KOPT-K1 (cell line): ENCODE results near the gene RBM34.
"Not testable (repeated sequence)": the region's sequence is repeated elsewhere in the genome, so short reads cannot be mapped to it uniquely, and the experiment has no call there.

Source experiments
- H3K27ac ChIP-seq: fragments of 200-600 bp; sonication (generic); 2 replicates; pipeline ENCODE4 v1.5.1; 2016; ENCODE audit warnings: antibody characterized with exemption, mild to moderate bottlenecking, low read depth, low read length; ENCODE audit not compliant: poor library complexity, severe bottlenecking
- H3K36me3 ChIP-seq: fragments of 200-600 bp; sonication (generic); 2 replicates; pipeline ENCODE4 v1.5.1; 2017; ENCODE audit warnings: antibody characterized with exemption, mild to moderate bottlenecking, low read length, moderate library complexity; ENCODE audit not compliant: insufficient read depth
- H3K9me3 ChIP-seq: fragments of 200-600 bp; sonication (generic); 2 replicates; pipeline ENCODE4 v1.5.1; 2017; ENCODE audit warnings: antibody characterized with exemption, low read length, mild to moderate bottlenecking; ENCODE audit not compliant: insufficient read depth, poor library complexity, severe bottlenecking

The RBM34 gene

GRCh38 chr1:235112297-235113182 is 48.5 kb downstream of the RBM34 start:
- Histone ChIP-seq H3K9me3 (no peaks in the 10 kb centered on the region), H3K36me3 (peaks cover 100% of the 10 kb centered on the region), H3K27ac (no peak overlapping the region)

GRCh38 chr1:235111107-235111506 is 49.9 kb downstream of the RBM34 start:
- no peak overlapping the region for H3K27ac ChIP-seq
- H3K9me3 ChIP-seq, result no peaks in the 10 kb centered on the region
- peaks cover 100% of the 10 kb centered on the region for H3K36me3 ChIP-seq

DNA sequence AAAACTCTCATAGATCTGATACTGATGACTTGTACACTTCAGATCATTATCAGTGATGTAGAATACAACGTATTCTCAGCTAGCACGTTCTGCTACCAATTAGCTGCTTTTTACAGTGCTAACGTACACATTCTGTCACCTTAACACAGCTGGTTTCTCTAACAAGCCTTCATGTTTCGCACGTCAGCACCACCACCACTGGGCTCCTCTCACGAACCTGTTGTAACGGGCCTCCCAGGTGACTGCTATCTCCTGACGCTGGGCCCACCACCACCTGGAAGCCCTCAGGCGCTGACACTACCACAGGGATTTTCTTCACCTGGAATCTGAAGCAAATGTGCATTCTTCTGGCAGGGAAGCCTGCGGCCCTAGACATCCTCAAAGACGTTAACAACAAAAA is 52.2 kb downstream of the RBM34 start:
- H3K9me3 ChIP-seq, result no peaks in the 10 kb centered on the region
- no peak overlapping the region for H3K27ac ChIP-seq
- H3K36me3 ChIP-seq, result peaks cover 87% of the 10 kb centered on the region

DNA sequence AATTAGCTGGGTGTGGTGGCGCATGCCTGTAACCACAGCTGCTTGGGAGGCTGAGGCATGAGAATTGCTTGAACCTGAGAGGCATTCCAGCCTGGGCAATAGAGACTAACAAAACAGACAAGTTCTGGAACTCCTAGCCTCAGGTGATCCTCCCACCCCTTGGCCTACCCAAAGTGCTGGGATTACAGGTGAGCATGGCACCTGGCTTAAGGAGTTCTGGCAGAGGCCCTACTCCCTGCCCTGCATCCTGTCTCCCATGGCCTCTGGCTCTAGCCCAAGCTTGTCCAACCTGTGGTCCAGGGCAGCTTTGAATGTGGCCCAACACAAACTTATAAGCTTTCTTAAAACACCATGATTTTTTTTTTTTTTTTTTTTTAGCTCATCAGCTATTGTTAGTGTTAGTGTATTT is 52.9 kb downstream of the RBM34 start:
- Histone ChIP-seq H3K9me3 (no peaks in the 10 kb centered on the region), H3K27ac (no peak overlapping the region), H3K36me3 (peaks cover 80% of the 10 kb centered on the region)

DNA sequence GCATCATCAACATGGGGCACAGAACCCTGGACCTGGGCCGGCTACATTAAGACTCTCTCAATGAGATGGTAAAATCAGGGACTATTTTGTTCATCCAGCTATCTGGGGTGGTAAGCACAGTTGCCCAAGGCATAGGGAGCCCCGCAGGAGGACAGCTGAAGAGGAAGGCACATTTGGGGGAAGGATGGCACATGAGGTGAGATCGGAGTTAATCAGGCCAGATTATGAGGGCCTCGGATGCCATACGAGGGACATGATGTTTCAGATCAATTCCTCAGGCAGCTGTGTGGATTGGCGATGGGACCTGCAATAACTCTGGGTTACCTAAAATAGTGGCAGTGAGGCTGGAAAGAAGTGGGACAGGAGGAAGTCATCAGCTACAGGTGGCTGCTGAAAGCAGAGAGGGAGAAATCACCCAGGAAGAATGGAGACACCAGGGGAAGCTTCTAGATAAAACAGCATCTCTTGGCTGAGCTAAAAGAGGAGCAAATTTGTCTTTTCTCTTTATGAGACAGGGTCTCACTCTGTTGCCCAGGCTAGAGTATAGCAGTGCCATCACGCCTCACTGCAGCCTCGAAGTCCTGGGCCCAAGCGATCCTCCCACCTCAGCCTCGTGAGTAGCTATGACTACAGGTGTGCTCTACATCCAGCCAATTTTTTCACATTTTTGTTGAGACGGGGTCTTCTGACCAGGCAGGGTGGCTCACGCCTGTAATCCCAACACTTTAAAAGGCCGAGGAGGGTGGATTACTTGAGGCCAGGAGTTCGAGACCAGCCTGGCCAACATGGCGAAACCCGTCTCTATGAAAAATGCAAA is 53.5 kb downstream of the RBM34 start:
- Histone ChIP-seq H3K9me3 (no peaks in the 10 kb centered on the region), H3K27ac (no peak overlapping the region), H3K36me3 (peaks cover 74% of the 10 kb centered on the region)

DNA sequence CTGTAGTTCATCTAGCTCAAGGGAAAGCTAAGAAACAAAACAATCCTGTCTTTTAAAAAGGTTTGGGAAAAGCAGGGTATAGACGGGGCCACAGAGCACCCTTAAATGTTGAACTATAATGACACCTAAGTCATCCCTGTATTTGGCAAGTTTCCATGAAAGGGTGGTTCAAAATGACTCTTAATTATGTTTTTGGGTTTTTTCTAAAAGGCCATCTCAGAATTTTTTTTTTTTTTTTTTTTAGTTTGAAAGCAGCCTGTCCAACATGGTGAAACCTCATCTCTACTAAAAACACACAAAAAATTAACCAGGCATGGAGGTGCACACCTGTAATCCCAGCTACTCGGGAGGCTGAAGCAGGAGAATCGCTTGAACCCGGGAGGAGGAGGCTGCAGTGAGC is 54.6 kb downstream of the RBM34 start:
- Histone ChIP-seq H3K9me3 (no peaks in the 10 kb centered on the region), H3K27ac (no peak overlapping the region), H3K36me3 (peaks cover 63% of the 10 kb centered on the region)

DNA sequence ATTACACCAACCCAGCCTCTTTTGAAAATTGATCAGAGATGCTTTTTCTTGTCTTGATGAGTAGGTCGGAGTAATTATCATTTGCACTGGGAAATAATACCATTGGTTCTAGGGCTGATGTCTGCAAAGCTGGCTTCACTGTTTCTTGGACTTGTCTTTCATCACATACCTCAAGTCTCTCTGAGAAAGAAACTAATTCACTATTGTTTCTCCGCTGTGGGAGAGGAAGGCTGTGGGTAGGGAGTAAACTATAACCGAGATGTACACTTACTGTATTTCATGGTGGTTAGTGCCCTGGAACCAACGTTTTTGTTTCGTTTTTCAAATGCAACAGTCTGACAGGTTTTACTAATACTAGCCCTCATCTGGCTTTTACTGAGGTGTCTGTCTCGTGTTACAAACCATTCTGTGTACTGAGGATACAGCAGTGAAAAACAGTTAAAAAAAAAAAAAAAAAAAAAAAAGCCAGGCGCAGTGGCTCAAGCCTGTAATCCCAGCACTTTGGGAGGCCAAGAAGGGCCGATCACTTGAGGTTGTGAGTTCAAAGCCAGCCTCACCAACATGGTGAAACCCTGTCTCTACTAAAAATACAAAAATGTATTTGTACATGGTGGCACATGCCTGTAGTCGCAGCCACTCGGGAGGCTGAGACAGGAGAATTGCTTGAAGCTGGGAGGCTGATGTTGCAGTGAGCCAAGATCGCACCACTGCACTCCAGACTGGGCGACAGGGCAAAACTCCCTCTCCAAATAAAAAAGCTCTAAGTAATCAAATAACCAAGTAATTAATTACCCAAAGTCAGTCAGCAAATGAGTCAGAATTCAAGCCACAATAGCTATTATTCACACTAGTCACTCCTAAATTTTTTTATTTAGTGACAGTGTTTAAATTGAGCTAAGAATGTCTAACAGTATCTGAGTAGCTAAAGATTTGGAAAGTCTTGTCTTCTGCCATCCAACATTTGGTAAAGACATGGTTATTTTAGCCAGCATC is 55.7 kb downstream of the RBM34 start:
- Histone ChIP-seq H3K36me3 (peaks cover 52% of the 10 kb centered on the region), H3K9me3 (no peaks in the 10 kb centered on the region), H3K27ac (no peak overlapping the region)

- H3K27ac ChIP-seq, result no peak overlapping the region
- no peaks in the 10 kb centered on the region for H3K9me3 ChIP-seq
- peaks cover 29% of the 10 kb centered on the region for H3K36me3 ChIP-seq
Measured at GRCh38 chr1:235102993-235103411, 58.0 kb downstream of the RBM34 start.

DNA sequence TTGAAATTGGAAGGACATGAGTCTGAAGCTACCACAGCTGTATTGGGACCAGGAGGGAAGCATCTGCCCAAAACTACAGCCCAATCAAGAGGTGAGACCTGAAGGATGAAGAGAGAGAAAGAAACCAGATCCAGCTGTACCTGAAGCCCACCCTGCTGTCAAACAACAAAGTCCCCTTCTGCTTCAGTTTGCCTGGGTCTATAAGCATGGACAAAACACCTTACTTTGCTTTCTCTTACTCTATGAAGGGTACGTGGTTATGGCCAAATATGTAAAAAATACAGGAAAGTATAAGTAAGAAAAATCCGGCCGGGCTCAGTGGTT is 58.8 kb downstream of the RBM34 start:
- no peaks in the 10 kb centered on the region for H3K9me3 ChIP-seq
- peaks cover 21% of the 10 kb centered on the region for H3K36me3 ChIP-seq
- no peak overlapping the region for H3K27ac ChIP-seq

DNA sequence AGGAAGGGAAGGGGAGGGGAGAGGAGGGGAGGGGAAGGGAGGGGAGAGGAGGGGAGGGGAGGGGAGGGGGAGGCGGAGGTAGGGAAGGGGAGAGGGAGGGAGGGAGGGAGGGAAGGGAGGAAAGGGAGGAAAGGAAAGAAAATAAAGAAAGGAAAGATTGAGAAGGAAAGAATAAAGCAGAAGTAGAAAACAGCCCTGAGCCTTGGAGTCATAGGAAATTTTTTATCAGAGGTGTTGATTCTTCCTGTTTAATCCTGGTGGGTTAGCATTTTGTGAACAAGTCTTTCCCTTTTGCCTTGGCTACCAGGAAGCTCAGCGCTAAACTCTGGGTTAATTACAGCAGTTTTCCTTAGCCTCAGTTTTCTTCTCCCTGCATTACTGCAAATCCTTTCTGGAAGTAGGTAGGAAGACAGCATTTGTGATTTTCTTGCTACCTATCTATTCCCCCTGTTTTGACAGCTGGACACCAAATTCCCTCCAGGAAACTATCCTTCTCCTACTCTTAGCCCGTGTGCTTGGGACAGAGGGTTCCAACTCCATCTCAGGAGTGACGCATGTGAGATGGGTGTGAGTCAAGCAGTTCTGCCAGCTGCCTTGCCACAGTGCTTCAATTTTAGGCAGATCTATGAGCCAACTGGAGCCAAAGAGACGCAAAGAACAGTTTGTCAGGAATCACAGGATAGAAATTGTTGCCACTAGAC is 59.3 kb downstream of the RBM34 start:
- Histone ChIP-seq H3K9me3 (no peaks in the 10 kb centered on the region), H3K27ac (no peak overlapping the region), H3K36me3 (peaks cover 16% of the 10 kb centered on the region; the same call in 1 of the 2 replicates)

- Histone ChIP-seq H3K36me3 (peaks cover 7% of the 10 kb centered on the region; the same call in 1 of the 2 replicates), H3K27ac (no peak overlapping the region), H3K9me3 (no peaks in the 10 kb centered on the region)
Measured at GRCh38 chr1:235100194-235100772, 60.8 kb downstream of the RBM34 start.

- Histone ChIP-seq H3K9me3 (no peaks in the 10 kb centered on the region), H3K36me3 (no peaks in the 10 kb centered on the region), H3K27ac (no peak overlapping the region)
Measured at GRCh38 chr1:235098991-235099390, 62.1 kb downstream of the RBM34 start.

- Histone ChIP-seq H3K9me3 (no peaks in the 10 kb centered on the region), H3K36me3 (no peaks in the 10 kb centered on the region)
Measured at GRCh38 chr1:235098547-235098946, 62.5 kb downstream of the RBM34 start.

GRCh38 chr1:235097501-235097900 is 63.5 kb downstream of the RBM34 start:
- not testable (repeated sequence) for H3K9me3 ChIP-seq, H3K27ac ChIP-seq, H3K36me3 ChIP-seq

More at GRCh38 chr1:235098547-235098946, 62.5 kb downstream of the RBM34 start:
- no peak overlapping the region for H3K27ac ChIP-seq
